H9 (cell line): ENCODE measurements around the gene CDK6. TPM values are rescaled to one million over a fixed set of nuclear protein-coding genes. Genes with fewer than 3 reads are reported as not detected.

Experiments
- DNase-seq: peaks from one replicate; pipeline ENCODE4 v3.0.0-alpha.2; 2017
- H2AFZ ChIP-seq: one replicate; pipeline ENCODE4 v1.6.1; 2013; ENCODE audit warnings: mild to moderate bottlenecking, low read length, control low read depth, moderate library complexity
- H2AK5ac ChIP-seq: 2 replicates; pipeline ENCODE4 v1.6.1; 2013; ENCODE audit warnings: low read length, control low read depth, mixed read lengths; ENCODE audit not compliant: insufficient read length
- H2BK120ac ChIP-seq: one replicate; pipeline ENCODE4 v1.6.1; 2013; ENCODE audit warnings: low read depth, mild to moderate bottlenecking, low read length, control low read depth, inconsistent platforms; ENCODE audit not compliant: poor library complexity, severe bottlenecking
- H2BK12ac ChIP-seq: 2 replicates; pipeline ENCODE4 v1.6.1; 2013; ENCODE audit warnings: low read length, control low read depth, mixed read lengths, low read depth; ENCODE audit not compliant: insufficient read length
- H2BK15ac ChIP-seq: 2 replicates; pipeline ENCODE4 v1.6.1; 2013; ENCODE audit warnings: low read depth, low read length, control low read depth
- H2BK20ac ChIP-seq: one replicate; pipeline ENCODE4 v1.6.1; 2013; ENCODE audit warnings: low read depth, mild to moderate bottlenecking, low read length, control low read depth, inconsistent platforms; ENCODE audit not compliant: poor library complexity, severe bottlenecking
- H2BK5ac ChIP-seq: 2 replicates; pipeline ENCODE4 v1.6.1; 2013; ENCODE audit warnings: low read length, control low read depth, mixed read lengths; ENCODE audit not compliant: insufficient read length
- H3K14ac ChIP-seq: 2 replicates; pipeline ENCODE4 v1.6.1; 2013; ENCODE audit warnings: low read length, control low read depth; ENCODE audit not compliant: insufficient read depth
- H3K18ac ChIP-seq: 2 replicates; pipeline ENCODE4 v1.6.1; 2013; ENCODE audit warnings: low read depth, mild to moderate bottlenecking, mixed read lengths, low read length, control low read depth; ENCODE audit not compliant: insufficient read length
- H3K23ac ChIP-seq: 2 replicates; pipeline ENCODE4 v1.6.1; 2013; ENCODE audit warnings: low read length, control low read depth, mixed read lengths, low read depth; ENCODE audit not compliant: insufficient read length
- H3K23me2 ChIP-seq: 2 replicates; pipeline ENCODE4 v1.6.1; 2013; ENCODE audit warnings: low read depth, mild to moderate bottlenecking, mixed read lengths, low read length, control low read depth; ENCODE audit not compliant: insufficient read length, poor library complexity, severe bottlenecking
- H3K27ac ChIP-seq: 2 replicates; pipeline ENCODE4 v1.5.1; 2013; ENCODE audit warnings: low read length, control low read depth, mixed read lengths, low read depth; ENCODE audit not compliant: insufficient read length
- H3K27me3 ChIP-seq: 2 replicates; pipeline ENCODE4 v1.6.1; 2013; ENCODE audit warnings: low read length, control low read depth, inconsistent platforms; ENCODE audit not compliant: insufficient read depth
- H3K4ac ChIP-seq: 2 replicates; pipeline ENCODE4 v1.6.1; 2013; ENCODE audit warnings: low read depth, mild to moderate bottlenecking, control low read depth, inconsistent platforms, low read length, moderate library complexity
- H3K4me1 ChIP-seq: 2 replicates; pipeline ENCODE4 v1.6.1; 2013; ENCODE audit warnings: low read length, control low read depth, inconsistent platforms; ENCODE audit not compliant: insufficient read depth
- H3K4me2 ChIP-seq: 2 replicates; pipeline ENCODE4 v1.6.1; 2013; ENCODE audit warnings: low read length, control low read depth, mixed read lengths; ENCODE audit not compliant: insufficient read length, insufficient read depth
- H3K56ac ChIP-seq: 2 replicates; pipeline ENCODE4 v1.6.1; 2013; ENCODE audit warnings: low read depth, mild to moderate bottlenecking, mixed read lengths, low read length, control low read depth; ENCODE audit not compliant: insufficient read length
- H3K79me1 ChIP-seq: 2 replicates; pipeline ENCODE4 v1.6.1; 2013; ENCODE audit warnings: low read depth, mild to moderate bottlenecking, moderate library complexity, low read length, control low read depth, inconsistent platforms; ENCODE audit not compliant: insufficient read depth, poor library complexity, severe bottlenecking
- H3K79me2 ChIP-seq: 2 replicates; pipeline ENCODE4 v1.6.1; 2013; ENCODE audit warnings: low read length, control low read depth, inconsistent platforms; ENCODE audit not compliant: insufficient read depth
- H3K9ac ChIP-seq: 2 replicates; pipeline ENCODE4 v1.6.1; 2013; ENCODE audit warnings: low read length, control low read depth, mixed read lengths; ENCODE audit not compliant: insufficient read length; ENCODE audit errors: extremely low read depth
- H3K9me3 ChIP-seq: one replicate; pipeline ENCODE4 v1.6.1; 2013; ENCODE audit warnings: low read depth, low read length, inconsistent platforms; ENCODE audit not compliant: control insufficient read depth
- H3T11ph ChIP-seq: one replicate; pipeline ENCODE4 v1.6.1; 2013; ENCODE audit warnings: mild to moderate bottlenecking, low read length, control low read depth, inconsistent platforms
- H4K20me1 ChIP-seq: one replicate; pipeline ENCODE4 v1.6.1; 2013; ENCODE audit not compliant: control insufficient read depth, insufficient read length, insufficient read depth
- H4K5ac ChIP-seq: 2 replicates; pipeline ENCODE4 v1.6.1; 2013; ENCODE audit warnings: low read depth, mild to moderate bottlenecking, mixed read lengths, low read length, control low read depth; ENCODE audit not compliant: insufficient read length
- H4K8ac ChIP-seq: replicated peaks from 2 replicates; pipeline ENCODE4 v1.6.1; 2013; ENCODE audit warnings: low read length, control low read depth, mixed read lengths, low read depth; ENCODE audit not compliant: insufficient read length
- H4K91ac ChIP-seq: 2 replicates; pipeline ENCODE4 v1.6.1; 2013; ENCODE audit warnings: low read depth, mild to moderate bottlenecking, moderate library complexity, mixed read lengths, low read length, control low read depth; ENCODE audit not compliant: insufficient read length
- H3K27ac Mint-ChIP-seq, 3 experiments: 2 replicates in 2 of 3; 3 replicates in 1 of 3; pipeline ENCODE4 v1.8.0; 2020 to 2021; ENCODE audit warnings: mixed read lengths in 3 of 3, mild to moderate bottlenecking in 1 of 3, moderate library complexity in 1 of 3
- H3K27me3 Mint-ChIP-seq: 2 replicates; pipeline ENCODE4 v1.8.0; 2021; ENCODE audit warnings: low read depth, mild to moderate bottlenecking, moderate library complexity, mixed read lengths
- H3K36me3 Mint-ChIP-seq, 3 experiments: 2 replicates in 2 of 3; 3 replicates in 1 of 3; pipeline ENCODE4 v1.8.0; 2020 to 2021; ENCODE audit warnings: low read depth in 3 of 3, mixed read lengths in 3 of 3; ENCODE audit not compliant: insufficient read depth in 1 of 3
- H3K4me1 Mint-ChIP-seq, 2 experiments: 2 replicates each; pipeline ENCODE4 v1.8.0; 2020; ENCODE audit warnings: mixed read lengths in 2 of 2
- H3K4me3 Mint-ChIP-seq, 2 experiments: 2 replicates in 1 of 2; 3 replicates in 1 of 2; pipeline ENCODE4 v1.8.0; 2020 to 2021; ENCODE audit warnings: mild to moderate bottlenecking in 2 of 2, mixed read lengths in 2 of 2, moderate library complexity in 1 of 2
- H3K9me3 Mint-ChIP-seq, 2 experiments: 2 replicates in 1 of 2; 3 replicates in 1 of 2; pipeline ENCODE4 v1.8.0; 2020; ENCODE audit warnings: mild to moderate bottlenecking in 2 of 2, mixed read lengths in 2 of 2, moderate library complexity in 1 of 2
- CTCF ChIP-seq: fragments of 200-600 bp; sonication (generic); conservative IDR thresholded peaks from 3 replicates; pipeline ENCODE4 v1.8.0; 2021; ENCODE audit warnings: antibody characterized with exemption, mild to moderate bottlenecking
- WGBS: extraction: QIAGEN DNeasy Blood & Tissue Kit; methylation state at CpG from one replicate; pipeline ENCODE4 v1.1.7; 2013; ENCODE audit warnings: missing lambda C conversion rate, low lambda C conversion rate, mixed read lengths; ENCODE audit not compliant: insufficient read length; ENCODE audit errors: extremely low coverage; 5-methylcytosine and 5-hydroxymethylcytosine counted together
- total RNA-seq: library from RNA; stranded (reverse); gene quantifications from 2 replicates; pipeline ENCODE4 v1.2.1, GENCODE V29; 2021

Gene CDK6
- total RNA-seq, 1 experiment from 2014 or later = 30.0 TPM

GRCh38 chr7:92749832-92750446, 86.4 kb downstream of the CDK6 start:
- H3K4ac ChIP-seq = no peak overlapping the region
- H3K9me3 ChIP-seq = no peaks in the 10 kb centered on the region
- no peak overlapping the region for H2BK120ac ChIP-seq
- no peaks in the 10 kb centered on the region; a peak in 1 of 7 replicates for H3K36me3 Mint-ChIP-seq
- H4K8ac ChIP-seq = no peak overlapping the region
- no peaks in the 10 kb centered on the region for H3K27me3 ChIP-seq
- no peak overlapping the region for H3K23ac ChIP-seq
- no peak overlapping the region for H4K5ac ChIP-seq
- H2AK5ac ChIP-seq = no peak overlapping the region
- no peak overlapping the region for H2BK12ac ChIP-seq
- no peak overlapping the region for H3K27ac ChIP-seq
- H3K18ac ChIP-seq = no peak overlapping the region
- no peaks in the 10 kb centered on the region for H3K23me2 ChIP-seq
- no peak overlapping the region for H3T11ph ChIP-seq
- H3K79me1 ChIP-seq = no peaks in the 10 kb centered on the region
- no peak overlapping the region for H2AFZ ChIP-seq
- no peak overlapping the region for H3K14ac ChIP-seq
- H2BK15ac ChIP-seq = no peak overlapping the region
- no peak overlapping the region for H3K9ac ChIP-seq
- no peaks in the 10 kb centered on the region for H3K79me2 ChIP-seq
- no peaks in the 10 kb centered on the region for H4K20me1 ChIP-seq
- no peak overlapping the region for H2BK20ac ChIP-seq
- H3K56ac ChIP-seq = no peak overlapping the region
- H3K9me3 Mint-ChIP-seq = no peaks in the 10 kb centered on the region; a peak in 1 of 5 replicates
- WGBS = no CpG with 5 or more reads among the region's 2 CpGs
- H3K27me3 Mint-ChIP-seq = no peaks in the 10 kb centered on the region
- no peak for DNase-seq
- TF ChIP-seq CTCF = no peak
- H3K4me1 ChIP-seq = peaks cover 2% of the 10 kb centered on the region; the same call in 1 of the 2 replicates
- H4K91ac ChIP-seq = no peak overlapping the region
- peaks cover 34 to 48% of the 10 kb centered on the region in 2 experiments for H3K4me1 Mint-ChIP-seq
- H3K27ac Mint-ChIP-seq = no peak overlapping the region
- H2BK5ac ChIP-seq = no peak overlapping the region
- no peak overlapping the region for H3K4me3 Mint-ChIP-seq
- H3K4me2 ChIP-seq = no peak overlapping the region
